HG02759 (cell line): ENCODE data around the gene M1AP.

Source experiments
- ATAC-seq: cut with Tn5 transposase; IDR thresholded peaks from one replicate; pipeline ENCODE4 v1.9.1; 2021; ENCODE audit warnings: mild to moderate bottlenecking, moderate library complexity; ENCODE audit not compliant: unreplicated experiment

M1AP gene

GRCh38 chr2:74507926-74508520 is 140.1 kb downstream of the M1AP start:
- peak; percentile 11 for ATAC-seq
